ENCODE data around the gene KSR2.

DNA sequence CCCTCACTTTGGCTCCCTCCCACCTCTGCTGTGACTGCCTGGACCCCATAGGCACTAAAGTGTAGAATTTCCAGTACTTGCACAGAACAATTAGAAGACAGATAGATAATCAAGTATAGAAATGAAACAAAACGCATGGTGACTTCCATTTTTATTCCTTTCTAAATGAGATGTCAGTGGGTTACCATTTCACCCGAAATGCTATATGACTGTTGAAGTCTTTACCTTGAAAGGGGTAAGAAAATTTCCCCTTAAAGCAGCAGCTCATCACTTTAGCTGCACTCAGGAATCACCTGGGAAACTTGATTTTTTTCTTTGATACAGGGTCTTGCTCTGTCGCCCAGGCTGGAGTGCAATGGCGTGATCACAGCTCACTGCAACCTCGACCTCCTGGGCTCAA, 12.5 kb upstream of the KSR2 start:
- TF ChIP-seq, protein P1, sequence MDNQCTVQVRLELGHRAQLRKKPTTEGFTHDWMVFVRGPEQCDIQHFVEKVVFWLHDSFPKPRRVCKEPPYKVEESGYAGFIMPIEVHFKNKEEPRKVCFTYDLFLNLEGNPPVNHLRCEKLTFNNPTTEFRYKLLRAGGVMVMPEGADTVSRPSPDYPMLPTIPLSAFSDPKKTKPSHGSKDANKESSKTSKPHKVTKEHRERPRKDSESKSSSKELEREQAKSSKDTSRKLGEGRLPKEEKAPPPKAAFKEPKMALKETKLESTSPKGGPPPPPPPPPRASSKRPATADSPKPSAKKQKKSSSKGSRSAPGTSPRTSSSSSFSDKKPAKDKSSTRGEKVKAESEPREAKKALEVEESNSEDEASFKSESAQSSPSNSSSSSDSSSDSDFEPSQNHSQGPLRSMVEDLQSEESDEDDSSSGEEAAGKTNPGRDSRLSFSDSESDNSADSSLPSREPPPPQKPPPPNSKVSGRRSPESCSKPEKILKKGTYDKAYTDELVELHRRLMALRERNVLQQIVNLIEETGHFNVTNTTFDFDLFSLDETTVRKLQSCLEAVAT (IDR thresholded peaks at IDR 0.05): no peak
- TF ChIP-seq RELA (IDR thresholded peaks at IDR 0.05; ENCODE audit: borderline replicate concordance, partially characterized antibody): no peak
- TF ChIP-seq RFX5 (IDR thresholded peaks at IDR 0.05; ENCODE audit: low read depth, low read length): no peak
- no peak for TF ChIP-seq POLR2A (IDR thresholded peaks at IDR 0.05; ENCODE audit: low read depth, low read length)
- TF ChIP-seq, protein P2, sequence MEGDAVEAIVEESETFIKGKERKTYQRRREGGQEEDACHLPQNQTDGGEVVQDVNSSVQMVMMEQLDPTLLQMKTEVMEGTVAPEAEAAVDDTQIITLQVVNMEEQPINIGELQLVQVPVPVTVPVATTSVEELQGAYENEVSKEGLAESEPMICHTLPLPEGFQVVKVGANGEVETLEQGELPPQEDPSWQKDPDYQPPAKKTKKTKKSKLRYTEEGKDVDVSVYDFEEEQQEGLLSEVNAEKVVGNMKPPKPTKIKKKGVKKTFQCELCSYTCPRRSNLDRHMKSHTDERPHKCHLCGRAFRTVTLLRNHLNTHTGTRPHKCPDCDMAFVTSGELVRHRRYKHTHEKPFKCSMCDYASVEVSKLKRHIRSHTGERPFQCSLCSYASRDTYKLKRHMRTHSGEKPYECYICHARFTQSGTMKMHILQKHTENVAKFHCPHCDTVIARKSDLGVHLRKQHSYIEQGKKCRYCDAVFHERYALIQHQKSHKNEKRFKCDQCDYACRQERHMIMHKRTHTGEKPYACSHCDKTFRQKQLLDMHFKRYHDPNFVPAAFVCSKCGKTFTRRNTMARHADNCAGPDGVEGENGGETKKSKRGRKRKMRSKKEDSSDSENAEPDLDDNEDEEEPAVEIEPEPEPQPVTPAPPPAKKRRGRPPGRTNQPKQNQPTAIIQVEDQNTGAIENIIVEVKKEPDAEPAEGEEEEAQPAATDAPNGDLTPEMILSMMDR (IDR thresholded peaks at IDR 0.05 in 2 of 3, conservative IDR thresholded peaks at IDR 0.05 in 1 of 3; ENCODE audit: control insufficient read depth in 2 of 3, extremely low read depth in 1 of 3, insufficient read depth in 1 of 3, low read depth in 3 of 3, low read length in 3 of 3): no peak
- no peak for TF ChIP-seq RAD21 (IDR thresholded peaks at IDR 0.05; ENCODE audit: insufficient read depth, low read depth, low read length)
- TF ChIP-seq, protein P3, sequence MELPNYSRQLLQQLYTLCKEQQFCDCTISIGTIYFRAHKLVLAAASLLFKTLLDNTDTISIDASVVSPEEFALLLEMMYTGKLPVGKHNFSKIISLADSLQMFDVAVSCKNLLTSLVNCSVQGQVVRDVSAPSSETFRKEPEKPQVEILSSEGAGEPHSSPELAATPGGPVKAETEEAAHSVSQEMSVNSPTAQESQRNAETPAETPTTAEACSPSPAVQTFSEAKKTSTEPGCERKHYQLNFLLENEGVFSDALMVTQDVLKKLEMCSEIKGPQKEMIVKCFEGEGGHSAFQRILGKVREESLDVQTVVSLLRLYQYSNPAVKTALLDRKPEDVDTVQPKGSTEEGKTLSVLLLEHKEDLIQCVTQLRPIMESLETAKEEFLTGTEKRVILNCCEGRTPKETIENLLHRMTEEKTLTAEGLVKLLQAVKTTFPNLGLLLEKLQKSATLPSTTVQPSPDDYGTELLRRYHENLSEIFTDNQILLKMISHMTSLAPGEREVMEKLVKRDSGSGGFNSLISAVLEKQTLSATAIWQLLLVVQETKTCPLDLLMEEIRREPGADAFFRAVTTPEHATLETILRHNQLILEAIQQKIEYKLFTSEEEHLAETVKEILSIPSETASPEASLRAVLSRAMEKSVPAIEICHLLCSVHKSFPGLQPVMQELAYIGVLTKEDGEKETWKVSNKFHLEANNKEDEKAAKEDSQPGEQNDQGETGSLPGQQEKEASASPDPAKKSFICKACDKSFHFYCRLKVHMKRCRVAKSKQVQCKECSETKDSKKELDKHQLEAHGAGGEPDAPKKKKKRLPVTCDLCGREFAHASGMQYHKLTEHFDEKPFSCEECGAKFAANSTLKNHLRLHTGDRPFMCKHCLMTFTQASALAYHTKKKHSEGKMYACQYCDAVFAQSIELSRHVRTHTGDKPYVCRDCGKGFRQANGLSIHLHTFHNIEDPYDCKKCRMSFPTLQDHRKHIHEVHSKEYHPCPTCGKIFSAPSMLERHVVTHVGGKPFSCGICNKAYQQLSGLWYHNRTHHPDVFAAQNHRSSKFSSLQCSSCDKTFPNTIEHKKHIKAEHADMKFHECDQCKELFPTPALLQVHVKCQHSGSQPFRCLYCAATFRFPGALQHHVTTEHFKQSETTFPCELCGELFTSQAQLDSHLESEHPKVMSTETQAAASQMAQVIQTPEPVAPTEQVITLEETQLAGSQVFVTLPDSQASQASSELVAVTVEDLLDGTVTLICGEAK (IDR thresholded peaks at IDR 0.05; ENCODE audit: borderline replicate concordance): no peak

Measured in GM12878 (cell line).